ENCODE results near the gene RGCC. TPM values are rescaled to one million over a fixed set of nuclear protein-coding genes. Genes with fewer than 3 reads are reported as not detected.
A peak's percentile ranks its signal among the peaks of the same experiment; 100 is the strongest.

RGCC gene
- total RNA-seq, 1 experiment from 2014 or later: not detected

GRCh38 chr13:41467425-41467945 is 10.1 kb downstream of the RGCC start:
- Mint-ChIP-seq H3K27ac (no peak overlapping the region), H3K9me3 (no peaks in the 10 kb centered on the region; a peak in 2 of 5 replicates), H3K27me3 (ENCODE audit: low read depth) (peaks cover 13% of the 10 kb centered on the region), H3K4me1 (peaks cover 3 to 9% of the 10 kb centered on the region in 2 experiments; a peak in 2 of 4 replicates), H3K36me3 (ENCODE audit: insufficient read depth in 1 of 3, low read depth in 3 of 3) (no peaks in the 10 kb centered on the region), H3K4me3 (no peak overlapping the region)
- no peak overlapping the region for H2BK12ac ChIP-seq (ENCODE audit: insufficient read length, low read depth, low read length)
- WGBS (ENCODE audit: extremely low coverage, insufficient read length, low lambda C conversion rate): no CpG with 5 or more reads among the region's 2 CpGs
- H3K56ac ChIP-seq (ENCODE audit: insufficient read length, low read depth, low read length): no peak overlapping the region
- no peak overlapping the region for H2BK5ac ChIP-seq (ENCODE audit: insufficient read length, low read length)
- DNase-seq: no peak
- H4K91ac ChIP-seq (ENCODE audit: insufficient read length, low read depth, low read length): no peak overlapping the region
- no peaks in the 10 kb centered on the region for H3K79me1 ChIP-seq (ENCODE audit: insufficient read depth, low read depth, low read length, poor library complexity, severe bottlenecking)
- H3K27me3 ChIP-seq (ENCODE audit: insufficient read depth, low read length): no peaks in the 10 kb centered on the region
- TF ChIP-seq CTCF (conservative IDR thresholded peaks at IDR 0.05): peak; percentile 34; the same call in 1 of the 3 replicates
- no peak overlapping the region for H2AFZ ChIP-seq (ENCODE audit: low read length)
- no peak overlapping the region for H4K8ac ChIP-seq (replicated peaks; ENCODE audit: insufficient read length, low read depth, low read length)
- H3K9ac ChIP-seq (ENCODE audit: extremely low read depth, insufficient read length, low read length): no peak overlapping the region
- no peak overlapping the region for H3K14ac ChIP-seq (ENCODE audit: insufficient read depth, low read length)
- H3K79me2 ChIP-seq (ENCODE audit: insufficient read depth, low read length): no peaks in the 10 kb centered on the region
- no peak overlapping the region for H3K27ac ChIP-seq (ENCODE audit: insufficient read length, low read depth, low read length)
- H2BK120ac ChIP-seq (ENCODE audit: low read depth, low read length, poor library complexity, severe bottlenecking): no peak overlapping the region
- H2AK5ac ChIP-seq (ENCODE audit: insufficient read length, low read length): no peak overlapping the region
- no peaks in the 10 kb centered on the region for H3K4me1 ChIP-seq (ENCODE audit: insufficient read depth, low read length)
- no peak overlapping the region for H3K4me2 ChIP-seq (ENCODE audit: insufficient read depth, insufficient read length, low read length)
- no peaks in the 10 kb centered on the region for H3K9me3 ChIP-seq (ENCODE audit: control insufficient read depth, low read depth, low read length)
- H3K18ac ChIP-seq (ENCODE audit: insufficient read length, low read depth, low read length): no peak overlapping the region
- no peak overlapping the region for H2BK20ac ChIP-seq (ENCODE audit: low read depth, low read length, poor library complexity, severe bottlenecking)
- no peak overlapping the region for H3K4ac ChIP-seq (ENCODE audit: low read depth, low read length)
- no peak overlapping the region for H2BK15ac ChIP-seq (ENCODE audit: low read depth, low read length)
- H4K5ac ChIP-seq (ENCODE audit: insufficient read length, low read depth, low read length): no peak overlapping the region
- H3T11ph ChIP-seq (ENCODE audit: low read length): no peak overlapping the region
- no peaks in the 10 kb centered on the region for H3K23me2 ChIP-seq (ENCODE audit: insufficient read length, low read depth, low read length, poor library complexity, severe bottlenecking)
- H4K20me1 ChIP-seq (ENCODE audit: control insufficient read depth, insufficient read depth, insufficient read length): no peaks in the 10 kb centered on the region
- no peak overlapping the region for H3K23ac ChIP-seq (ENCODE audit: insufficient read length, low read depth, low read length)

Measured in H9 (cell line).